Tibial nerve (tissue), 3 donors: ENCODE data around the gene SHMT2.

Source experiments
- POLR2A ChIP-seq, 2 donors: fragments of 450-650 bp; IDR thresholded peaks; one replicate each; pipeline ENCODE4 v1.6.1; 2017; ENCODE audit warnings: antibody characterized with exemption in 2 of 2, mild to moderate bottlenecking in 2 of 2, moderate library complexity in 2 of 2
- TF ChIP-seq, protein P1 (sequence below), 5 experiments: fragments of 200-600 bp in 3 of 5; fragments of 450-650 bp in 2 of 5; sonication (generic) in 3 of 5; IDR thresholded peaks; one replicate each; pipeline ENCODE4 v1.5.1; 2016 to 2019; ENCODE audit warnings: antibody characterized with exemption in 5 of 5, mild to moderate bottlenecking in 3 of 5, moderate library complexity in 2 of 5

DNA sequence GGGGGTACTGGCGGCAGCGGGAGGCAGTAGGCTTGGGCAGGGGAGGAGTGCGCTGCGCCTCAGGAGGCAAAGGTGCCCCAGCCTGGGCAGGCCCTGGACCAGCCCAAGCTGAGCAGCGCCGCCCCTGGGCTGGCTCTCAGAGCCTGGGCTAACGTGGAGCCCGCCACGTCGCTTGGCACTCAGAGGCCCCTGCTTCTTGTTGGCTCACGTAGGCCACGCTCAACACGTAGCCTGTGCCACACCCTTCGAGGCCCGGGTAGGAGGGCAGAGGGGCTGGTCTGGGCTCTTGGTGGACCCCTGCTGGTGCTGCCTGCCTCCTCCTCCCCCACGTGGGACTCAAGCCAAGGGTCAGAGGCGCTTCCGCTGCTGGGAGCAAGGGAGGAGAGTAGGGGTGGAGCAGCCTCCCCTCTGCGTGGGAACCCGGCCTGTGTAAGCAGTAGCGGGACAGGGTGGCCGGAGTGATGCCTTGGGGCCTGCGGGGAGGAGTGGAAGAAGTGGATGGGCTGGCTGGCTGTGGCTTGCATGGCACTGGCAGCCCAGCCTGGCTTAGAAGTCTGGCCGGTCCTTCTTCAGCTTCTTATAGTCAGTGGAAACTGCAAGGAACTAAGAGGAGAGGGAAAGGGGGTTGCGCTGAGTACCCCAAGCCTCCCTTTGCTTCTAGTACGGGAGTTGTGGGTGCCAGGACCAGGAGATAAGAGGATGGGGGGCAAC is 5.7 kb downstream of the SHMT2 start:
- TF ChIP-seq, protein P1, sequence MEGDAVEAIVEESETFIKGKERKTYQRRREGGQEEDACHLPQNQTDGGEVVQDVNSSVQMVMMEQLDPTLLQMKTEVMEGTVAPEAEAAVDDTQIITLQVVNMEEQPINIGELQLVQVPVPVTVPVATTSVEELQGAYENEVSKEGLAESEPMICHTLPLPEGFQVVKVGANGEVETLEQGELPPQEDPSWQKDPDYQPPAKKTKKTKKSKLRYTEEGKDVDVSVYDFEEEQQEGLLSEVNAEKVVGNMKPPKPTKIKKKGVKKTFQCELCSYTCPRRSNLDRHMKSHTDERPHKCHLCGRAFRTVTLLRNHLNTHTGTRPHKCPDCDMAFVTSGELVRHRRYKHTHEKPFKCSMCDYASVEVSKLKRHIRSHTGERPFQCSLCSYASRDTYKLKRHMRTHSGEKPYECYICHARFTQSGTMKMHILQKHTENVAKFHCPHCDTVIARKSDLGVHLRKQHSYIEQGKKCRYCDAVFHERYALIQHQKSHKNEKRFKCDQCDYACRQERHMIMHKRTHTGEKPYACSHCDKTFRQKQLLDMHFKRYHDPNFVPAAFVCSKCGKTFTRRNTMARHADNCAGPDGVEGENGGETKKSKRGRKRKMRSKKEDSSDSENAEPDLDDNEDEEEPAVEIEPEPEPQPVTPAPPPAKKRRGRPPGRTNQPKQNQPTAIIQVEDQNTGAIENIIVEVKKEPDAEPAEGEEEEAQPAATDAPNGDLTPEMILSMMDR (IDR thresholded peaks at IDR 0.05) = no peak
- no peak for TF ChIP-seq POLR2A (IDR thresholded peaks at IDR 0.05)
